ENCODE data around the gene TMEM163. TPM values are rescaled to one million over a fixed set of nuclear protein-coding genes. Genes with fewer than 3 reads are reported as not detected.

TMEM163 gene
- total and polyA plus RNA-seq, 2 donors (not counting 3 experiments of a cell fraction or from before 2014, with no cell fraction given), result 1.0 to 2.8 TPM

DNA sequence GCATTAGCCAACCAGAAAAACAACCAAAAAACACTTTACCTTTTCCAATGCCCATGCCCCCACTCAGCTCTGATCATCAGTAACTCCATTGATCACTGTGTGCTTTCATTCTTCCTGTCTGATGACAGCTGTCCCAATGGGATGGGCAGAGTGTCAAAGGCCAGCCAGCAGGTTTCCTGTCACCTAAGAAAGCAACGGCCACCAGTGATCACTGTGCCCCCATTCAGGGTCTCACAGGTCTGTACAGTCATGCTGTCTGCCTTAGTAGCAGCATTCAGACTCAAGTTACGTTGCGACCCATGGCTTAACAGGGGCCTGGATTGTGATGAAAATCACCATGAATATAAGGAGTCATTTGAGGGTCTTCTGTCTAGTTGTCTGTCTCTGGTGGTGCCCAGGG lies 280.4 kb downstream of the TMEM163 start:
- FAIRE-seq (no peak), DNase-seq (ENCODE audit: low read depth, low spot score) (no peak)
- intact Hi-C loops (cut with micrococcal nuclease), result no loop called here
- no peaks in the 10 kb centered on the region for H3K27me3 ChIP-seq (ENCODE audit: control insufficient read depth in 2 of 2, insufficient read depth in 2 of 2, low read length in 2 of 2)
- dilution Hi-C loops (cut with MboI; ENCODE audit: extremely low pct_ligation_motif_present, low sequenced_read_pairs), result no loop called here
- H2AFZ ChIP-seq (ENCODE audit: low read depth, low read length), result no peak overlapping the region
- no peak overlapping the region for H3K4me3 ChIP-seq (replicated peaks in 1 of 3; ENCODE audit: insufficient read depth in 1 of 3, low read depth in 1 of 3, low read length in 3 of 3)
- H3K4me1 ChIP-seq (ENCODE audit: control insufficient read depth, extremely low read depth, insufficient read depth, low read length), result peaks cover 16% of the 10 kb centered on the region
- H3K79me2 ChIP-seq (ENCODE audit: control insufficient read depth, insufficient read depth, low read length), result no peaks in the 10 kb centered on the region
- no peaks in the 10 kb centered on the region for H3K9me3 ChIP-seq (replicated peaks; ENCODE audit: control insufficient read depth, insufficient read depth, low read length)
- TF ChIP-seq, protein P1, sequence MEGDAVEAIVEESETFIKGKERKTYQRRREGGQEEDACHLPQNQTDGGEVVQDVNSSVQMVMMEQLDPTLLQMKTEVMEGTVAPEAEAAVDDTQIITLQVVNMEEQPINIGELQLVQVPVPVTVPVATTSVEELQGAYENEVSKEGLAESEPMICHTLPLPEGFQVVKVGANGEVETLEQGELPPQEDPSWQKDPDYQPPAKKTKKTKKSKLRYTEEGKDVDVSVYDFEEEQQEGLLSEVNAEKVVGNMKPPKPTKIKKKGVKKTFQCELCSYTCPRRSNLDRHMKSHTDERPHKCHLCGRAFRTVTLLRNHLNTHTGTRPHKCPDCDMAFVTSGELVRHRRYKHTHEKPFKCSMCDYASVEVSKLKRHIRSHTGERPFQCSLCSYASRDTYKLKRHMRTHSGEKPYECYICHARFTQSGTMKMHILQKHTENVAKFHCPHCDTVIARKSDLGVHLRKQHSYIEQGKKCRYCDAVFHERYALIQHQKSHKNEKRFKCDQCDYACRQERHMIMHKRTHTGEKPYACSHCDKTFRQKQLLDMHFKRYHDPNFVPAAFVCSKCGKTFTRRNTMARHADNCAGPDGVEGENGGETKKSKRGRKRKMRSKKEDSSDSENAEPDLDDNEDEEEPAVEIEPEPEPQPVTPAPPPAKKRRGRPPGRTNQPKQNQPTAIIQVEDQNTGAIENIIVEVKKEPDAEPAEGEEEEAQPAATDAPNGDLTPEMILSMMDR (IDR thresholded peaks at IDR 0.05; ENCODE audit: extremely low read depth in 1 of 2, insufficient read depth in 1 of 2, low read depth in 1 of 2, low read length in 2 of 2), result no peak
- TF ChIP-seq POLR2A (IDR thresholded peaks at IDR 0.05; ENCODE audit: low read depth, low read length) (no peak), FOS (IDR thresholded peaks at IDR 0.05; ENCODE audit: borderline replicate concordance, insufficient read depth, low read length) (no peak), GATA2 (IDR thresholded peaks at IDR 0.05; ENCODE audit: insufficient read depth, insufficient read length, low read depth, low read length) (no peak), JUN (IDR thresholded peaks at IDR 0.05; ENCODE audit: borderline replicate concordance, insufficient read depth, insufficient read length, low read depth) (no peak), MYC (IDR thresholded peaks at IDR 0.05; ENCODE audit: low read depth, low read length) (no peak), POLR2AphosphoS5 (IDR thresholded peaks at IDR 0.05; ENCODE audit: insufficient read depth, low read depth, low read length) (no peak), EZH2 (IDR thresholded peaks at IDR 0.05; ENCODE audit: borderline replicate concordance, low read depth, low read length, severe bottlenecking) (no peak)
- TF ChIP-seq, protein P2, sequence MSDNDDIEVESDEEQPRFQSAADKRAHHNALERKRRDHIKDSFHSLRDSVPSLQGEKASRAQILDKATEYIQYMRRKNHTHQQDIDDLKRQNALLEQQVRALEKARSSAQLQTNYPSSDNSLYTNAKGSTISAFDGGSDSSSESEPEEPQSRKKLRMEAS (IDR thresholded peaks at IDR 0.05; ENCODE audit: insufficient read depth, insufficient read length), result no peak
- H3K27ac ChIP-seq (ENCODE audit: insufficient read depth, low read depth, low read length), result no peak overlapping the region
- H3K4me2 ChIP-seq (ENCODE audit: insufficient read depth, low read length), result no peak overlapping the region
- ChIA-PET POLR2A (no interaction called here), CTCF (interaction anchor here (4.2 kb wide), 1 partner anchor 13 kb away, joined by 28 read pairs; no protein-coding TSS in a partner anchor)
- H3K36me3 ChIP-seq (ENCODE audit: control insufficient read depth in 2 of 2, extremely low read depth in 1 of 2, insufficient read depth in 2 of 2, low read length in 2 of 2), result no peaks in the 10 kb centered on the region
- no TSS peak for BruUV-seq (replicated peaks)
- H4K20me1 ChIP-seq (replicated peaks; ENCODE audit: control insufficient read depth, extremely low read depth, insufficient read depth, low read length), result no peaks in the 10 kb centered on the region
- no peaks in the 10 kb centered on the region for H3K9me1 ChIP-seq (replicated peaks; ENCODE audit: control insufficient read depth, extremely low read depth, insufficient read depth, low read length)
- no peak overlapping the region for H3K9ac ChIP-seq (replicated peaks; ENCODE audit: extremely low read depth, insufficient read depth, low read length)
